GM15510 (cell line): ENCODE measurements around the gene RASA2.

ENCODE experiments used
- POLR2A ChIP-seq: IDR thresholded peaks from 3 replicates; pipeline ENCODE4 v1.6.1; 2011; ENCODE audit warnings: borderline replicate concordance; ENCODE audit not compliant: insufficient read length; ENCODE audit errors: extremely low read depth

Gene RASA2

GRCh38 chr3:141482245-141482922, 4.4 kb upstream of the RASA2 start:
- TF ChIP-seq POLR2A = no peak

GRCh38 chr3:141484701-141485287, 2.0 kb upstream of the RASA2 start:
- no peak for TF ChIP-seq POLR2A

- TF ChIP-seq POLR2A = no peak
These were observed 959 bp upstream of the RASA2 start for GRCh38 chr3:141485641-141486495.

- no peak for TF ChIP-seq POLR2A
These were observed 406 bp upstream of the RASA2 start for GRCh38 chr3:141486496-141486745.

GRCh38 chr3:141487521-141488252, 860 bp downstream of the RASA2 start:
- peak; percentile 69 for TF ChIP-seq POLR2A

- TF ChIP-seq POLR2A = no peak
These were observed 2.4 kb downstream of the RASA2 start for GRCh38 chr3:141489203-141489602.

GRCh38 chr3:141491081-141491480, 4.3 kb downstream of the RASA2 start:
- no peak for TF ChIP-seq POLR2A

GRCh38 chr3:141491929-141492328, 5.1 kb downstream of the RASA2 start:
- TF ChIP-seq POLR2A = no peak

- TF ChIP-seq POLR2A = no peak
These were observed 6.4 kb downstream of the RASA2 start for GRCh38 chr3:141493184-141493583.

- TF ChIP-seq POLR2A = no peak
These were observed 11.9 kb downstream of the RASA2 start for GRCh38 chr3:141498598-141499223.

GRCh38 chr3:141499284-141499683, 12.5 kb downstream of the RASA2 start:
- no peak for TF ChIP-seq POLR2A

- no peak for TF ChIP-seq POLR2A
These were observed 13.1 kb downstream of the RASA2 start for GRCh38 chr3:141499965-141500364.

GRCh38 chr3:141500397-141500796, 13.6 kb downstream of the RASA2 start:
- TF ChIP-seq POLR2A = no peak

- TF ChIP-seq POLR2A = no peak
These were observed 18.3 kb downstream of the RASA2 start for GRCh38 chr3:141505166-141505565.

- no peak for TF ChIP-seq POLR2A
These were observed 19.2 kb downstream of the RASA2 start for GRCh38 chr3:141506071-141506470.
